Mesodermal cell (in vitro differentiated cells): ENCODE measurements around the gene DST.

Experiments used
- H3K27ac ChIP-seq: 2 replicates; pipeline ENCODE4 v1.7.0; 2013; ENCODE audit warnings: mild to moderate bottlenecking, low read depth, low read length, moderate library complexity; ENCODE audit not compliant: severe bottlenecking
- H3K36me3 ChIP-seq: 2 replicates; pipeline ENCODE4 v1.7.1; 2013; ENCODE audit warnings: mild to moderate bottlenecking, low read length, moderate library complexity; ENCODE audit not compliant: control insufficient read depth, insufficient read depth
- H3K4me1 ChIP-seq: one replicate; pipeline ENCODE4 v1.7.1; 2013; ENCODE audit warnings: mild to moderate bottlenecking, low read length; ENCODE audit not compliant: insufficient read depth, control insufficient read depth, poor library complexity, severe bottlenecking
- H3K4me3 ChIP-seq: 2 replicates; pipeline ENCODE4 v1.7.0; 2013; ENCODE audit warnings: low read length, control low read depth, mild to moderate bottlenecking; ENCODE audit not compliant: insufficient read depth, poor library complexity, severe bottlenecking; ENCODE audit errors: extremely low read depth
- H3K9me3 ChIP-seq: 2 replicates; pipeline ENCODE4 v1.7.1; 2013; ENCODE audit warnings: mild to moderate bottlenecking, low read length, moderate library complexity; ENCODE audit not compliant: control insufficient read depth
- WGBS, 2 experiments: methylation state at CpG; one replicate each; pipeline ENCODE4 v1.1.5; 2013; ENCODE audit warnings: missing lambda C conversion rate in 2 of 2; ENCODE audit not compliant: insufficient coverage in 2 of 2; 5-methylcytosine and 5-hydroxymethylcytosine counted together

Gene DST

GRCh38 chr6:56539527-56540105, 103.1 kb downstream of the DST start:
- H3K4me1 ChIP-seq = peaks cover 16% of the 10 kb centered on the region
- no peak overlapping the region for H3K4me3 ChIP-seq
- no peaks in the 10 kb centered on the region for H3K9me3 ChIP-seq
- peaks cover 16% of the 10 kb centered on the region for H3K36me3 ChIP-seq
- H3K27ac ChIP-seq = no peak overlapping the region

- H3K4me3 ChIP-seq = no peak overlapping the region
- WGBS, 2 experiments = no CpG with 5 or more reads among the region's 2 CpGs
- peaks cover 21% of the 10 kb centered on the region for H3K36me3 ChIP-seq
- H3K4me1 ChIP-seq = peaks cover 16% of the 10 kb centered on the region
- no peaks in the 10 kb centered on the region for H3K9me3 ChIP-seq
- no peak overlapping the region for H3K27ac ChIP-seq
Observed at GRCh38 chr6:56538851-56539250, 103.8 kb downstream of the DST start.

- Histone ChIP-seq H3K4me3 (no peak overlapping the region), H3K36me3 (peaks cover 22% of the 10 kb centered on the region), H3K27ac (no peak overlapping the region), H3K9me3 (no peaks in the 10 kb centered on the region), H3K4me1 (peaks cover 16% of the 10 kb centered on the region)
Observed at GRCh38 chr6:56537223-56537770, 105.4 kb downstream of the DST start.

GRCh38 chr6:56536536-56536935, 106.2 kb downstream of the DST start:
- H3K36me3 ChIP-seq = peaks cover 30% of the 10 kb centered on the region
- 100% methylated on average over 1 to 2 of the region's 2 CpGs for WGBS, 2 experiments
- H3K4me3 ChIP-seq = no peak overlapping the region
- peaks cover 11% of the 10 kb centered on the region for H3K4me1 ChIP-seq
- H3K9me3 ChIP-seq = no peaks in the 10 kb centered on the region
- no peak overlapping the region for H3K27ac ChIP-seq

GRCh38 chr6:56535626-56536025, 107.1 kb downstream of the DST start:
- Histone ChIP-seq H3K4me3 (no peak overlapping the region), H3K4me1 (peaks cover 2% of the 10 kb centered on the region), H3K27ac (no peak overlapping the region), H3K36me3 (peaks cover 34% of the 10 kb centered on the region), H3K9me3 (no peaks in the 10 kb centered on the region)

- H3K4me1 ChIP-seq = no peaks in the 10 kb centered on the region
- peaks cover 34% of the 10 kb centered on the region for H3K36me3 ChIP-seq
- no peak overlapping the region for H3K27ac ChIP-seq
- WGBS, 2 experiments = 63 to 64% methylated on average over 4 of the region's 8 CpGs
- no peak overlapping the region for H3K4me3 ChIP-seq
- no peaks in the 10 kb centered on the region for H3K9me3 ChIP-seq
Observed at GRCh38 chr6:56534680-56535419, 107.8 kb downstream of the DST start.

GRCh38 chr6:56532766-56533551, 109.7 kb downstream of the DST start:
- Histone ChIP-seq H3K4me3 (no peak overlapping the region), H3K36me3 (peaks cover 49% of the 10 kb centered on the region), H3K9me3 (no peaks in the 10 kb centered on the region), H3K27ac (no peak overlapping the region), H3K4me1 (no peaks in the 10 kb centered on the region)
- WGBS, 2 experiments = 89 to 92% methylated on average over 3 to 4 of the region's 5 CpGs

- Histone ChIP-seq H3K4me3 (no peak overlapping the region), H3K9me3 (no peaks in the 10 kb centered on the region), H3K4me1 (no peaks in the 10 kb centered on the region), H3K36me3 (peaks cover 56% of the 10 kb centered on the region), H3K27ac (no peak overlapping the region)
- WGBS, 2 experiments = 100% methylated on average over 1 of the region's 5 CpGs; no CpG with 5 or more reads in 1 of the 2 experiments
Observed at GRCh38 chr6:56531839-56532595, 110.7 kb downstream of the DST start.

- peaks cover 48% of the 10 kb centered on the region for H3K36me3 ChIP-seq
- H3K27ac ChIP-seq = no peak overlapping the region
- WGBS, 2 experiments = 90 to 100% methylated on average over 1 to 2 of the region's 4 CpGs
- no peaks in the 10 kb centered on the region for H3K9me3 ChIP-seq
- peaks cover 8% of the 10 kb centered on the region for H3K4me1 ChIP-seq
- H3K4me3 ChIP-seq = no peak overlapping the region
Observed at GRCh38 chr6:56529594-56530191, 113.0 kb downstream of the DST start.

GRCh38 chr6:56528412-56528841, 114.3 kb downstream of the DST start:
- Histone ChIP-seq H3K9me3 (no peaks in the 10 kb centered on the region), H3K36me3 (peaks cover 46% of the 10 kb centered on the region), H3K27ac (no peak overlapping the region), H3K4me3 (no peak overlapping the region), H3K4me1 (peaks cover 8% of the 10 kb centered on the region)
- 100% methylated on average over 3 of the region's 3 CpGs for WGBS, 2 experiments
